ENCODE results near the gene SPARCL1.
"Not testable (repeated sequence)": the region's sequence is repeated elsewhere in the genome, so short reads cannot be mapped to it uniquely, and the experiment has no call there.

SPARCL1 gene

GRCh38 chr4:87433342-87433741 lies 95.8 kb downstream of the SPARCL1 start:
- no peak for DNase-seq

- no peak for DNase-seq
Measured at GRCh38 chr4:87430038-87430437, 99.1 kb downstream of the SPARCL1 start.

- no peak for DNase-seq
Measured at GRCh38 chr4:87428979-87429378, 100.2 kb downstream of the SPARCL1 start.

- no peak for DNase-seq
Measured at GRCh38 chr4:87427518-87427868, 101.7 kb downstream of the SPARCL1 start.

GRCh38 chr4:87426865-87427517 lies 102.2 kb downstream of the SPARCL1 start:
- DNase-seq, result no peak

GRCh38 chr4:87425711-87426110 lies 103.5 kb downstream of the SPARCL1 start:
- no peak for DNase-seq

GRCh38 chr4:87424099-87424543 lies 105.1 kb downstream of the SPARCL1 start:
- DNase-seq, result not testable (repeated sequence)

Measured in eye (tissue), 1 donor.